Measurements from ENCODE around the gene OR1J1. TPM values are rescaled to one million over a fixed set of nuclear protein-coding genes. Genes with fewer than 3 reads are reported as not detected.

Gene OR1J1
- total and polyA plus RNA-seq, 2 of the 8 experiments (the other 6 are each of a cell fraction or from before 2014, with no cell fraction given): not detected

DNA sequence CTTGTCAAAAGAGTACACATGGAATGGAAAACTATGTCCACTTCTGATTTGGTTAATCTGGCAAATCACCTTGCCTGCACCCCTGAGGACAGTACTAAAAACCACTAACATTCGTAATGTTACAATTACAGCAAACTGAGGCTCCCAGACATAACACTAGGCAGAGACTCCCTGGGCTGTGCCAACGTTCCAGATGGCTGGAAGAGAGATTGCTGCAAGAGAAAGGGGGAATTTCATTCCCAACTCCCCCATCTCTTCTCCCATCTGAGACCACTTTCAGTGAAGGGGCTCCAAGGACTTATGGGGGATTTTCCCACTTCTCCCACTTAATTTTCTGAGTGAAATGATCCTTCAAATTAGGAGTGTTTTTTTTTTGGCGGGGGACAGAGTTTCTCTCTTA is 11.3 kb downstream of the OR1J1 start:
- Histone ChIP-seq H3K4me3 (ENCODE audit: extremely low read depth in 1 of 4, insufficient read depth in 2 of 4, low read depth in 3 of 4, low read length in 4 of 4) (no peak overlapping the region), H2BK5ac (ENCODE audit: low read depth, low read length) (no peak overlapping the region), H3K4me2 (ENCODE audit: insufficient read depth in 1 of 2, low read depth in 2 of 2, low read length in 2 of 2) (no peak overlapping the region), H2AK5ac (ENCODE audit: low read depth, low read length) (no peak overlapping the region), H2BK20ac (ENCODE audit: low read length) (no peak overlapping the region), H3K18ac (ENCODE audit: extremely low read depth, low read length) (no peak overlapping the region), H2BK12ac (ENCODE audit: low read depth, low read length) (no peak overlapping the region), H2BK120ac (replicated peaks; ENCODE audit: low read depth, low read length) (no peak overlapping the region), H3K79me1 (ENCODE audit: low read depth, low read length) (no peaks in the 10 kb centered on the region), H4K91ac (replicated peaks; ENCODE audit: insufficient read length, low read length) (no peak overlapping the region), H4K5ac (ENCODE audit: insufficient read length, low read depth, low read length) (no peak overlapping the region), H3K27ac (ENCODE audit: low read depth, low read length) (no peak overlapping the region), H3K56ac (replicated peaks; ENCODE audit: insufficient read length, low read depth, low read length) (no peak overlapping the region), H2AFZ (ENCODE audit: low read length) (no peak overlapping the region), H3K23ac (ENCODE audit: insufficient read length) (no peak overlapping the region), H3K4me1 (replicated peaks in 1 of 4; ENCODE audit: control insufficient read depth in 3 of 4, insufficient read depth in 4 of 4, low read length in 3 of 4) (no peaks in the 10 kb centered on the region; a peak in 1 of 7 replicates), H4K20me1 (replicated peaks in 1 of 2; ENCODE audit: control insufficient read depth in 1 of 2, insufficient read depth in 2 of 2, low read length in 2 of 2) (no peaks in the 10 kb centered on the region), H3K4ac (replicated peaks; ENCODE audit: insufficient read length, low read depth, low read length) (no peak overlapping the region), H4K8ac (ENCODE audit: extremely low read depth, insufficient read depth, low read length) (no peak overlapping the region), H3K23me2 (ENCODE audit: low read depth, low read length) (no peaks in the 10 kb centered on the region), H3K27me3 (replicated peaks in 1 of 4; ENCODE audit: control insufficient read depth in 3 of 4, extremely low read depth in 1 of 4, insufficient read depth in 3 of 4, low read length in 3 of 4) (no peaks in the 10 kb centered on the region; a peak in 1 of 7 replicates), H2BK15ac (ENCODE audit: low read length) (no peak overlapping the region), H3K9ac (replicated peaks in 1 of 4; ENCODE audit: extremely low read depth in 1 of 4, low read depth in 3 of 4, low read length in 3 of 4) (no peak overlapping the region), H3K9me3 (ENCODE audit: insufficient read depth in 2 of 2, low read depth in 1 of 2, low read length in 1 of 2) (peaks cover 14 to 18% of the 10 kb centered on the region in 2 experiments; a peak in 3 of 4 replicates), H3K36me3 (ENCODE audit: control insufficient read depth in 2 of 4, insufficient read depth in 4 of 4, low read length in 3 of 4) (no peaks in the 10 kb centered on the region), H3K14ac (ENCODE audit: insufficient read length) (no peak overlapping the region), H3K79me2 (ENCODE audit: control insufficient read depth in 1 of 2, insufficient read depth in 2 of 2, low read length in 2 of 2) (no peaks in the 10 kb centered on the region)
- ChIA-PET POLR2A (ENCODE audit: partially characterized antibody) (no interaction called here), CTCF (ENCODE audit: partially characterized antibody) (interaction anchor here (1.9 to 5.1 kb wide), 2 partner anchors 19 to 344 kb away, joined by 5 to 61 read pairs; no protein-coding TSS in a partner anchor)
- no peak for TF ChIP-seq FOSL1 (IDR thresholded peaks at IDR 0.05; ENCODE audit: insufficient read depth, low read depth, low read length)
- DNase-seq (ENCODE audit: low read depth in 1 of 2, low spot score in 2 of 2) (no peak), FAIRE-seq (no peak)
- WGBS, 2 experiments (ENCODE audit: extremely low coverage in 1 of 2, insufficient coverage in 1 of 2, insufficient read length in 1 of 2, insufficient replicate concordance in 2 of 2, low coverage in 1 of 2, low lambda C conversion rate in 2 of 2, missing lambda C conversion rate in 1 of 2): 63% methylated on average over 3 of the region's 3 CpGs; no CpG with 5 or more reads in 1 of the 2 experiments
